Measurements from ENCODE around the gene TNNI3K. TPM values are rescaled to one million over a fixed set of nuclear protein-coding genes. Genes with fewer than 3 reads are reported as not detected.

TNNI3K gene
- total RNA-seq, 1 experiment from 2014 or later, result not detected

- H3K9me3 Mint-ChIP-seq, result no peaks in the 10 kb centered on the region
- Histone ChIP-seq H3K79me1 (ENCODE audit: insufficient read depth, low read depth, low read length, poor library complexity, severe bottlenecking) (no peaks in the 10 kb centered on the region), H3K27me3 (ENCODE audit: insufficient read depth, low read length) (no peaks in the 10 kb centered on the region), H2BK120ac (ENCODE audit: low read depth, low read length, poor library complexity, severe bottlenecking) (no peak overlapping the region), H4K20me1 (ENCODE audit: control insufficient read depth, insufficient read depth, insufficient read length) (no peaks in the 10 kb centered on the region), H2BK12ac (ENCODE audit: insufficient read length, low read depth, low read length) (no peak overlapping the region), H4K5ac (ENCODE audit: insufficient read length, low read depth, low read length) (no peak overlapping the region), H2BK20ac (ENCODE audit: low read depth, low read length, poor library complexity, severe bottlenecking) (no peak overlapping the region), H3K4me2 (ENCODE audit: insufficient read depth, insufficient read length, low read length) (no peak overlapping the region), H3K27ac (ENCODE audit: insufficient read length, low read depth, low read length) (no peak overlapping the region), H2AK5ac (ENCODE audit: insufficient read length, low read length) (no peak overlapping the region), H3K23ac (ENCODE audit: insufficient read length, low read depth, low read length) (no peak overlapping the region), H3K18ac (ENCODE audit: insufficient read length, low read depth, low read length) (no peak overlapping the region), H2AFZ (ENCODE audit: low read length) (no peak overlapping the region), H3K56ac (ENCODE audit: insufficient read length, low read depth, low read length) (no peak overlapping the region), H3K9me3 (ENCODE audit: control insufficient read depth, low read depth, low read length) (no peaks in the 10 kb centered on the region), H2BK5ac (ENCODE audit: insufficient read length, low read length) (no peak overlapping the region), H3K14ac (ENCODE audit: insufficient read depth, low read length) (no peak overlapping the region), H3K79me2 (ENCODE audit: insufficient read depth, low read length) (no peaks in the 10 kb centered on the region), H3K4ac (ENCODE audit: low read depth, low read length) (no peak overlapping the region), H4K8ac (replicated peaks; ENCODE audit: insufficient read length, low read depth, low read length) (no peak overlapping the region), H4K91ac (ENCODE audit: insufficient read length, low read depth, low read length) (no peak overlapping the region), H3T11ph (ENCODE audit: low read length) (no peak overlapping the region), H2BK15ac (ENCODE audit: low read depth, low read length) (no peak overlapping the region), H3K23me2 (ENCODE audit: insufficient read length, low read depth, low read length, poor library complexity, severe bottlenecking) (no peaks in the 10 kb centered on the region), H3K9ac (ENCODE audit: extremely low read depth, insufficient read length, low read length) (no peak overlapping the region), H3K4me1 (ENCODE audit: insufficient read depth, low read length) (no peaks in the 10 kb centered on the region)
- no peaks in the 10 kb centered on the region for H3K36me3 Mint-ChIP-seq (ENCODE audit: insufficient read depth in 1 of 3, low read depth in 3 of 3)
- no peak overlapping the region for H3K4me3 Mint-ChIP-seq
- DNase-seq, result no peak
- H3K27me3 Mint-ChIP-seq (ENCODE audit: low read depth), result peaks cover 8% of the 10 kb centered on the region
- no CpG with 5 or more reads among the region's 3 CpGs for WGBS (ENCODE audit: extremely low coverage, insufficient read length, low lambda C conversion rate)
- no peaks in the 10 kb centered on the region for H3K4me1 Mint-ChIP-seq
- no peak overlapping the region for H3K27ac Mint-ChIP-seq
- no peak for TF ChIP-seq CTCF (conservative IDR thresholded peaks at IDR 0.05)
Observed at GRCh38 chr1:74236440-74236839, 1.3 kb downstream of the TNNI3K start.
